Uterus (tissue), 4 donors: ENCODE data around the gene GOLGA8Q. TPM values are rescaled to one million over a fixed set of nuclear protein-coding genes. Genes with fewer than 3 reads are reported as not detected.
A peak's percentile ranks its signal among the peaks of the same experiment; 100 is the strongest.
"Not testable (repeated sequence)": the region's sequence is repeated elsewhere in the genome, so short reads cannot be mapped to it uniquely, and the experiment has no call there.

ENCODE experiments used
- DNase-seq, 2 donors: peaks; one replicate each; pipeline ENCODE4 v3.0.0-alpha.2; 2019 to 2020
- H3K27ac ChIP-seq, 2 donors: fragments of 200-600 bp; sonication (generic); 1 replicate in 1 of 2; 2 replicates in 1 of 2; pipeline ENCODE4 v1.5.1; 2016 to 2018
- H3K27me3 ChIP-seq, 2 donors: fragments of 200-600 bp; sonication (generic); one replicate each; pipeline ENCODE4 v1.5.1; 2018 to 2019; ENCODE audit warnings: control low read depth in 1 of 2
- H3K36me3 ChIP-seq, 2 donors: fragments of 200-600 bp; sonication (generic); one replicate each; pipeline ENCODE4 v1.5.1; 2019; ENCODE audit warnings: control low read depth in 1 of 2
- H3K4me1 ChIP-seq, 2 donors: fragments of 200-600 bp; sonication (generic); one replicate each; pipeline ENCODE4 v1.5.1; 2018 to 2019; ENCODE audit warnings: control low read depth in 1 of 2
- H3K4me3 ChIP-seq, 2 donors: fragments of 200-600 bp; sonication (generic); 1 replicate in 1 of 2; 2 replicates in 1 of 2; pipeline ENCODE4 v1.5.1; 2018 to 2019; ENCODE audit warnings: mild to moderate bottlenecking in 1 of 2
- H3K9me3 ChIP-seq, 2 donors: fragments of 200-600 bp; sonication (generic); one replicate each; pipeline ENCODE4 v1.5.1; 2019; ENCODE audit warnings: control low read depth in 1 of 2
- intact Hi-C: fragments of 100-400 bp; cut with DNase I; formaldehyde crosslinking; loops from one replicate; pipeline ENCODE4 v1.15.1; 2023; ENCODE audit warnings: low total_unique reads
- small RNA-seq: library from RNA; depleted of rRNA; stranded (forward); fragments of <200 nt; gene quantifications from one replicate; pipeline ENCODE3, GENCODE V24; 2016
- total RNA-seq, 4 donors: library from RNA; depleted of rRNA in 3 of 4; stranded (reverse); fragments of >200 nt in 3 of 4; gene quantifications; one replicate each; pipeline versions ENCODE4 v1.1.0 to v1.2.4, GENCODE V29; 2014 to 2023
- TF ChIP-seq, protein P1 (sequence below), 4 experiments: fragments of 200-600 bp in 2 of 4; fragments of 450-650 bp in 2 of 4; sonication (generic) in 2 of 4; IDR thresholded peaks; one replicate each; pipeline ENCODE4 v1.5.1; 2016 to 2019; ENCODE audit warnings: antibody characterized with exemption in 4 of 4, mild to moderate bottlenecking in 2 of 4, moderate library complexity in 1 of 4
- donor health status: DM: yes; HTN: yes; CAD: no.

The GOLGA8Q gene
- total RNA-seq, 4 donors from 2014 or later: 0.29 to 5.2 TPM; not detected in 2

DNA sequence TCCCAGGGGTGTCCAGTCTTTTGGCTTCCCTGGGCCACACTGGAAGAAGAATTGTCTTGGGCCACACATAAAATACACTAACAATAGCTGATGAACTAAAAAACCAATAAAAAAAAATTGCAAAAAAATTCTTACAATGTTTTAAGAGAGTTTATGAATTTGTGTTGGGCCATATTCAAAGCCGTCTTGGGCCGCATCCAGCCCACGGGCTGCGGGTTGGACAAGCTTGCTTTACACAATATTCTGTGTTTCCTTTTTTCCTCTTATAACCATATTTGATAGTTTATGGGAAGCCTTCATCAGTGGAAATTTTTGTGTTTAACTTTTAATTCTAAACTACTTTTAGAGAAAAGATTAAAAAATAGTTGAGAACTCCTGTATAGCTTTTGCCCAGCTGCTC is 28.9 kb downstream of the GOLGA8Q start:
- H3K27ac ChIP-seq, intact Hi-C loops: not testable (repeated sequence)

GRCh38 chr15:30598953-30599352 is 47.1 kb downstream of the GOLGA8Q start:
- DNase-seq, H3K27ac ChIP-seq, H3K9me3 ChIP-seq, H3K27me3 ChIP-seq, H3K4me3 ChIP-seq, H3K4me1 ChIP-seq, intact Hi-C loops, H3K36me3 ChIP-seq: not testable (repeated sequence)
- TF ChIP-seq, protein P1, sequence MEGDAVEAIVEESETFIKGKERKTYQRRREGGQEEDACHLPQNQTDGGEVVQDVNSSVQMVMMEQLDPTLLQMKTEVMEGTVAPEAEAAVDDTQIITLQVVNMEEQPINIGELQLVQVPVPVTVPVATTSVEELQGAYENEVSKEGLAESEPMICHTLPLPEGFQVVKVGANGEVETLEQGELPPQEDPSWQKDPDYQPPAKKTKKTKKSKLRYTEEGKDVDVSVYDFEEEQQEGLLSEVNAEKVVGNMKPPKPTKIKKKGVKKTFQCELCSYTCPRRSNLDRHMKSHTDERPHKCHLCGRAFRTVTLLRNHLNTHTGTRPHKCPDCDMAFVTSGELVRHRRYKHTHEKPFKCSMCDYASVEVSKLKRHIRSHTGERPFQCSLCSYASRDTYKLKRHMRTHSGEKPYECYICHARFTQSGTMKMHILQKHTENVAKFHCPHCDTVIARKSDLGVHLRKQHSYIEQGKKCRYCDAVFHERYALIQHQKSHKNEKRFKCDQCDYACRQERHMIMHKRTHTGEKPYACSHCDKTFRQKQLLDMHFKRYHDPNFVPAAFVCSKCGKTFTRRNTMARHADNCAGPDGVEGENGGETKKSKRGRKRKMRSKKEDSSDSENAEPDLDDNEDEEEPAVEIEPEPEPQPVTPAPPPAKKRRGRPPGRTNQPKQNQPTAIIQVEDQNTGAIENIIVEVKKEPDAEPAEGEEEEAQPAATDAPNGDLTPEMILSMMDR (IDR thresholded peaks at IDR 0.05): peak; percentile 7 to 41 (median 26)

More for the DNA sequence above, 28.9 kb downstream of the GOLGA8Q start:
- DNase-seq, H3K4me3 ChIP-seq, H3K27me3 ChIP-seq, H3K4me1 ChIP-seq, H3K9me3 ChIP-seq, H3K36me3 ChIP-seq: not testable (repeated sequence)

GRCh38 chr15:30603796-30604195 is 51.9 kb downstream of the GOLGA8Q start, which contains the start of gene GOLGA8H:
Gene GOLGA8H, plus strand, starts transcription at chr15:30604028. Its CDS starts 98 bp downstream, at chr15:30604126.
- H3K4me3 ChIP-seq, H3K4me1 ChIP-seq, H3K27me3 ChIP-seq, H3K27ac ChIP-seq, H3K36me3 ChIP-seq, DNase-seq, intact Hi-C loops, H3K9me3 ChIP-seq: not testable (repeated sequence)

Small RNA genes within 50 kb of the gene (small RNA-seq; reads per million reads assigned to genes)
- gene RF00096 (not detected), gene RN7SL796P (not detected)

Other genes with a start within 250 kb of the GOLGA8Q start
- 1 to 10 TPM in 2 of 4 donors, under 1 TPM in 1, not detected in 1; 0.59 to 8.9 (median 4.5) TPM for gene CHRFAM7A, start 158.5 kb upstream of the GOLGA8Q start, total RNA-seq
- gene GOLGA8R, start 137.8 kb upstream of the GOLGA8Q start, total RNA-seq: 10 to 100 TPM in 1 of 4 donors, 1 to 10 TPM in 1, under 1 TPM in 2; 0.26 to 12.9 (median 2.8) TPM
- 1 to 10 TPM in 1 of 4 donors, under 1 TPM in 1, not detected in 2; 0.24 to 1.7 TPM for gene GOLGA8H, start 52.0 kb downstream of the GOLGA8Q start, total RNA-seq